Body of pancreas (tissue), 4 donors: ENCODE measurements around the gene C3orf20.

Experiments
- POLR2A ChIP-seq, 3 donors: fragments of 450-650 bp; IDR thresholded peaks; one replicate each; pipeline ENCODE4 v1.6.1; 2016; ENCODE audit warnings: antibody characterized with exemption in 3 of 3, mild to moderate bottlenecking in 2 of 3
- TF ChIP-seq, protein P1 (sequence below), 7 experiments: fragments of 450-650 bp in 4 of 7; fragments of 200-600 bp in 3 of 7; sonication (generic) in 3 of 7; IDR thresholded peaks; one replicate each; pipeline ENCODE4 v1.5.1; 2016 to 2019; ENCODE audit warnings: antibody characterized with exemption in 7 of 7

- TF ChIP-seq, protein P1, sequence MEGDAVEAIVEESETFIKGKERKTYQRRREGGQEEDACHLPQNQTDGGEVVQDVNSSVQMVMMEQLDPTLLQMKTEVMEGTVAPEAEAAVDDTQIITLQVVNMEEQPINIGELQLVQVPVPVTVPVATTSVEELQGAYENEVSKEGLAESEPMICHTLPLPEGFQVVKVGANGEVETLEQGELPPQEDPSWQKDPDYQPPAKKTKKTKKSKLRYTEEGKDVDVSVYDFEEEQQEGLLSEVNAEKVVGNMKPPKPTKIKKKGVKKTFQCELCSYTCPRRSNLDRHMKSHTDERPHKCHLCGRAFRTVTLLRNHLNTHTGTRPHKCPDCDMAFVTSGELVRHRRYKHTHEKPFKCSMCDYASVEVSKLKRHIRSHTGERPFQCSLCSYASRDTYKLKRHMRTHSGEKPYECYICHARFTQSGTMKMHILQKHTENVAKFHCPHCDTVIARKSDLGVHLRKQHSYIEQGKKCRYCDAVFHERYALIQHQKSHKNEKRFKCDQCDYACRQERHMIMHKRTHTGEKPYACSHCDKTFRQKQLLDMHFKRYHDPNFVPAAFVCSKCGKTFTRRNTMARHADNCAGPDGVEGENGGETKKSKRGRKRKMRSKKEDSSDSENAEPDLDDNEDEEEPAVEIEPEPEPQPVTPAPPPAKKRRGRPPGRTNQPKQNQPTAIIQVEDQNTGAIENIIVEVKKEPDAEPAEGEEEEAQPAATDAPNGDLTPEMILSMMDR (IDR thresholded peaks at IDR 0.05): no peak
- no peak for TF ChIP-seq POLR2A (IDR thresholded peaks at IDR 0.05)
Measured at GRCh38 chr3:14799146-14799545, 124.2 kb downstream of the C3orf20 start.
